Measurements from ENCODE around the gene CAMK2B.
"Not testable (repeated sequence)": the region's sequence is repeated elsewhere in the genome, so short reads cannot be mapped to it uniquely, and the experiment has no call there.

CAMK2B gene

DNA sequence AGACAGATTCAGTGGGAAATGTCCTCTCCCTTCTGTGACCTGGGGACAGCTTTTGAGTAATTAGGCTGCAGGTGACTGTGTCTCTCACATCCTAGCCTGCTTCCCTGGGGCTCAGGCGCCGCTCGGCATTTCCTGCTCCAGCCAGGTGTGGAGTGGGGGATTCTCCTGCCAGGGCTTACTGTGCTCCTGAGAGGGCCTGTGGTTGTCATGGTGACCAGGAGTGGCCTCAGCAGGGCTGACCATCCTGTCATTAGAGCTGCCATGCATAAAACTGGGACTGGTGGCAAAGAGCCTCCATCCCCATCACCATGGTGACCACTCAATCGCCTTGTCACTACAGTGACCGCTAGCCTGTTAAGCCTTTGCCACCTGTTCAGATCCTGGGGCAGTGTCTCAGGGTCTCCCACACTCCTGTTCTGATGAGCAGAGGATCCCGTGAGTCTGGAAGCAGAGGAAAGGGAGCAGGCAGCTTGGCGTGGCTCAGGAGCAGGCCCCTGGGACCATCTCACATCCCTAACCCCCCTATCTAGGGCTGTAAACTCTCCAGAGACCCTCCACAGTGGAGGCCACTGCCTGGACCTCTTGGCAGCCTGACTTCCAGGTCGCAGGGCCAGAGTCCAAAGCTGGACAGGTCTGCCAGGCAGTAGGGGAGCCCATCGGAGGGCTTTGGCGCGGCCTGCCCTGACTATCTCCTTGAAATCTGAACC lies 136.0 kb downstream of the CAMK2B start, which contains the start of gene GCK:
TSS of gene GCK (minus strand) at position 154 of the 707 bp plus-strand sequence. CDS start 486 bp downstream, outside the sequence.
- DNase-seq (ENCODE audit: low spot score) = no peak

DNA sequence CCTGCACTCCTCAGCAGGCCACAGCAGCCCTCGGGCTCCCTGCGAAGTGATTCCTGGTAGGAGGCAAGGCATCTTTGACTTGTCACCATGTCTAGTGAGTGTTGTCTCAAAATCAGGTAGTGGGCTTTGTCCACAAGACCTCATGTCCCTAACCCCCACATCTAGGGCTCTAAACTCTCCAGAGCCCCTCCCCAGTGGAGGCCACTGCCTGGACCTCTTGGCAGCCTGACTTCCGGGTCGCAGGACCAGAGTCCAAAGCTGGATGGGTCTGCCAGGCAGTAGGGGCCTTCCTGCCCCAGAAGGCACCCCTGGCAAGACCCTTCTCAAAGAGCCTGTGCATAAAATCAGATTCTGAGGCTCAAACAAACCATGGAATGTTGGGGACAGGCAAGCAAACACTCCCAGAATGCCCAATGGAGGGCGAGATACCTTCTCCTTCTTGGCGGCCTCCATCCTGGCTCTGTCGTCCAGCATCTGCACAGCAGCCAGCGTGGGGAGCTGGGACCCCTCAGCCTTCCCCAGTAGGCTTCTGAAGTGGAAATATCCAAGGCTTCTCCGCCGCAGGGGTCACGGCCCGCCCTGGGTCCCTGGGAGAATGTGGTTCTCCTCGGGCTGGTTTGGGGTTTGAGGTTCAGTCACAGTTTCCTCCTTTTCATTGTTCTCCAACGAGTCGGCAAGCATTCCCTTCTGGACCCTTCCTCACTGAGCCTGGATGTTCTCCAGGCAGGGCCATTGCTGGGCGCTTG lies 136.7 kb downstream of the CAMK2B start:
- no peak for DNase-seq (ENCODE audit: low spot score)

DNA sequence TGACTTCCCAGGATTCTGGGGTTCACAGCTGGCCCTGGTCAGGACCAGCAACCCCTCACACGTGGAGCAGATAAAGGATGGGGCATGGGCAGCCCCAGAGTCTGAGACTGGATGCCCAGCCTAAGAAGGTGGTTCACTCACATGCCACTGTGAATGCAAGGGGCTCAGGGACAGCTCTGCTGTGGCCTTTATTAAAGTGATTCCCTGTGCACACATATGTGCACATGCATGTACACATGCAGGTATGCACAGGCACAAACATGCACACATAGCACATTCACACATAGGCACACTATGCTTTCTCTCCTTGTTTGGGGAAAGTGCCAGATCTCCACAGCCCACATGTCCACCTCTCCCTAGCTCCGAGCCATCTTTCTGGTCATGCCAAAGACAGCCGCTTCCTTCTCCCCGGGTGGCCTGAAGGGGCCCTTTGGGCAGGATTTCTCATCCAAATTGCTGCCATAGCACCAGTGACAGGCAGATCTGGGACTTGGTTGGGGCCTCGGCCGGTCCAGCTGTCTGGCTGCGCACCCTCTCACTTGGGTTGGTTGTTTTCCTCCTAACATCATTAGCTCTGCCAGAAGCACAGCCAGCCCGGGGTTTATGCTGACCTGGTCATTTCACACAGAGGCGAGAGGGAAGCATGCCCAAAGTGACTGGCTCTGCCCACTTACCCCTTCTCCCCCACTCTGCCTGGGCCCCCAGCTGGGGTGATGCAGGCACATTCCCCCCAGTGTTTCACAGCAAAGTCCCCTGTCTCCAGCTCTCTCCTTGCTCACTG lies 137.6 kb downstream of the CAMK2B start:
- no peak for DNase-seq (ENCODE audit: low spot score)

DNA sequence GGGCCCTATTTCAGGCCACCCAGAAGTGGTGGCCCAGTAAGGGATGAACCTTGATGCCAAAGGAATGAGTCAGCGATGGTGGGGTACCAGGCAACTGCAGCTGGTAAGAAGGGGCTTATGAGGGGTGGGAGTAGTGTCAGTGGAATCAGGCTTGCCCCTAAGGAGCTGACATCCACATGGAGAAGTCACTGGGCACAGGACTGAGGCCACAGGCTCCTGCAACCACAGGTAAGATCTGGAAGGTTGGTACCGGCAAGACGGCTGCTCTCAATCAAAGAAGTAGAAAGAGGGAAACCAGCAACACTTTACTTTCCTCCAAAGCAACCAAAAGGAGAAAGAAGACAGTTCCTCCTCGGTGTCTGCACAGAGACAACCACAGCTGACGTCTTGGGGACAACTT lies 138.7 kb downstream of the CAMK2B start:
- DNase-seq (ENCODE audit: low spot score) = no peak

DNA sequence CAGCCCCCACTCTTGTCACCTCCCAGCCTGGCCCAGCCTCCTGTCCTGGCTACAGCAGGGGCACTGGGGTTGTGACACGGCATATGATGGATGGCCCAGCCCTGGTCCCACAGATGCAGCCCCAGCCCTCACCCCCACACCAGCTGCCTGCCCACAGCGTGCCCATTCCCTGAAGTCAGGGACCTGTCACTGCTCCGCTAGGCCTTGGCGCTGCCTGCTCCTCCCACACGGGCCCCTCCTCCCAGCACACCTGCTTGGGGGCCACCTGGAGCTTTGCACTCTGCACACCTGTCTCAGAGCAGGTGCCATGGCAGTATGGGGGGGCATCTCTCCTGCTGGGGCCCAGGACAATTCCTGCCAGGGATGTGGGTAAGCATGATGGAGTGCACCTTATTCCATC lies 139.7 kb downstream of the CAMK2B start:
- DNase-seq (ENCODE audit: low spot score) = no peak

DNA sequence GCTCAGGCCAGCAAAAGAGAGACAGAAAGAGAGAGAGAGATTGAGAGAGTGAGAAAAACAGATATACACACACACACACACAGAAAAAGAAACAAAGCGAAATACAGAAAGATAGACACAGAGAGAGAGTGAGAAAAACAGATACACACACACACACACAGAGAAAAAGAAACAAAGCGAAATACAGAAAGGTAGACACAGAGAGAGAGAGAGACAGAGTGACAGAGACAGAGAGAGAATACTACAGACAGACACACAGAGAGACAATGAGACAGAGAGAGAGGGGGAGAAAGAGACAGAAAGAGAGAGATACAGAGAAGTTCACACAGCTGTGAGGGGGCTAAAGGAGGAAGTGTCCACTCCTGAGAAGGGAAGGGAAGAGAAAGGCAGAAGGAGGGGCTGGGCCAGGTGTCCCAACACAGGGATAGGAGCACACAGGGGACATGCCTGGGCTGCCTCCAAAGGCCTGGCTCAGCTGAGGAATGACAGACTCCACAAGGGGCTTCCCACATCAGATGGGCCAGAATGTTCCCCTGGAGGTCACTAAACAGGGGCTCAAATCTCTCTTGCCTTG lies 140.4 kb downstream of the CAMK2B start:
- DNase-seq (ENCODE audit: low spot score) = no peak

DNA sequence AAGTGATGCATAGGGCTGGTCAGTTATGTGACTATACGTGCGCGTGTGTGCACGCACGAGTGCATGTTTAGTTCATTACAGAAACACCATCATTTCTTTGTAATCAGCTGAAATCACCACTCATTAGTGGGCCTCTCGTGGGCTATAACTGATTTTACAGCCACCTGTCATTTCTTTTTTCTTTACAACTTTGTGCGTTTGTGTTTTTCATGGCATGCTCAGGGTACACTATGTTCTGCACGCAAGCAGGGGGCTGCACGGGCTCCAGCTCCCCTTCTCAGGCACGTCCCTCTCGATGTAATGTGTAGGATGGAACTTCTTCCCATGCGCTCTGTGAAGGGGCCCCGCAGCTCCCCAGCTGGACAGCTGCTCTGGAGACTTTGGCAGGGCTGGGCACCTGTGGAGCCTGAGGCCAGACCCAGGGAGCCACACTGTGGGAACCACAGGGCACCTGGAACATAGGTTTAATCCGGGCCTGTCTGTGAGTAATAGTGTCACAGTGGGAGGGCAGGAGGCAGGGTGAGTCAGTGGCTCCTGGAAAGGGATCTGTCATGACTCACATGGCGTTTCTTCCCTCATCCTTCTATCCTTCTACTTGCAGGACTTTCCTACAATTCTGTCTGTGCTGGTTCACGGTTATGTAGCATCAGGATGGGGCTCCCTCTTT lies 141.1 kb downstream of the CAMK2B start:
- no peak for DNase-seq (ENCODE audit: low spot score)

DNA sequence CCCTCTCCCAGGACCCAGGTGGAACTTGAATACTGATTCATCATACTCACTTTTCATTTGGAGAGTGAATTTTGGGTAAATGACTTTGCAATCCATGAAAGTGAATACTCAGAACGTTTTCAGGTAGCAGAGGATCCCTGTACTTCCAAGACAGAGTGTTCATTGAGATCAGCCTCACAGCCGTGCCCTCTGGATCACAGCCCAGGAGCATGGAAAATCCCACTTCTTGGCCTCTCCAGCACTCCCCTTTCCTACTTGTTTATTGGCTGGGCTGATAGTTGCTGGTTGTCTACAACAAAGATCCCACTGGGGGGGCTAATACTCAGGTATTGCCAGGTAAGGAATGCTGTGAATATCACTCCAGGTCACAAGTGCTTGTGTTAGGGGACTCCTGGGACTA lies 142.0 kb downstream of the CAMK2B start:
- no peak for DNase-seq (ENCODE audit: low spot score)

DNA sequence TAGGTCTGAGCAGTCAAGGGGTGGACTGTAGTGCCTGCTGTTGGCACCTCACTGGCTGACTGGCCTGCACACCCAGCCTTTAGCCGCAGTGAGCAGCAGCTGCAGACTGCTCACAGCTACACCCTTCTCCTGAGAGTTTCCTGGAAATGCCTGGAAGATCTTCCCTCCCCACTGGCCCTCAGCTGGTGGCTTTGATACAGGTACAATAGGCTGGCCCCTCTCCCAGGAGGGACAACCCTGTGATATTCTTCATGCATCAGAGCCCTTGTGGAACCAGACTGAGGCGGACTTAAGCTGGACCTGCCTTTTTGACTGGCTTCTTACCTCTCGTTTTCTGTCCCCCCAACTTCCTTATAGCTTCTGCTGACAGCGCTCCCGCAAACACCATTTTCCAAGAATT lies 142.6 kb downstream of the CAMK2B start:
- DNase-seq (ENCODE audit: low spot score) = no peak

DNA sequence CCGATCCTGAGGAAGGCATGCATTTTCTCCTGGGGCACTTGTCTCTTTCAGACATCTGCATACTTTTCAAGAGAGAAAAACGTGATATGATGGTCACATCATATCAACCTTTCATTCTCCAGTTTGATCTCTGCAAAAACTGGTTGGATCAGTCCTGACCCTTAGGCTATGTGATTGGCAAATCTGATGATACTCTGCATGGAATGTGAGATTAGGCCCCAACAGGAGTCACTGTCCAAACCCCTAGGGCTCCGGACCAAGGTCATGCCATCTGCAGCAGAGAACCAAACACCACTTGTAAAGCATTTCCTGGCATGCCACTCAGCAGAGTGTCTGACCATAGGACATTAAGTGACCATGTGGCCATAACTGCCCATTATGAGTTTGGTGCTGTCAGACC lies 144.8 kb downstream of the CAMK2B start:
- no peak for DNase-seq (ENCODE audit: low spot score)

DNA sequence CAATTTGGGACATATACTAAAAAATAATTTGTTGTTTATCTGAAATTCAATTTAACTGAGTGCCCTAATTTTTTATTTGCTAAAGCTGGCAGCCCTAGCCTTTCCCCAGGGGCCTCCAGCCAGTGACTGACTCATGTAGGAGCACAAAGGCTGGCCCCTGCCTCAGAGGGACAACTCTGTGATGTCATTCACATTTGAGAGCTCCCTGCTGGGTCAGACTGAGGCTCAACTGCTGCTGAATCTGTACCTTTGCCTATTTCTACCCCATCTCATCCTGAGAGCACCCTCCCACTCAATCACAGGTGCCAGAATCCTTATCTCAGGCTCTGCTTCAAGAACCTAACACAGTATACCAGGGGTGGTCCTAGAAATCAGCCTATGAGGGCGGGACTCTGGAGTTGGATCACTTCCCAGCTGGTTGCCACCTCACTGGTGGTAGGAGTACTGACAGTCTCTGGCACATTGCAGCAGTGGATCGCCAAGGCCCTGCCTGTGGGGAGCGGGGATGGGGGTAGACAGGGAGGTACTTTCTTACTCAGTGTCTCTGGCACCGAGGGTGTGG lies 147.7 kb downstream of the CAMK2B start:
- DNase-seq (ENCODE audit: low spot score) = no peak

DNA sequence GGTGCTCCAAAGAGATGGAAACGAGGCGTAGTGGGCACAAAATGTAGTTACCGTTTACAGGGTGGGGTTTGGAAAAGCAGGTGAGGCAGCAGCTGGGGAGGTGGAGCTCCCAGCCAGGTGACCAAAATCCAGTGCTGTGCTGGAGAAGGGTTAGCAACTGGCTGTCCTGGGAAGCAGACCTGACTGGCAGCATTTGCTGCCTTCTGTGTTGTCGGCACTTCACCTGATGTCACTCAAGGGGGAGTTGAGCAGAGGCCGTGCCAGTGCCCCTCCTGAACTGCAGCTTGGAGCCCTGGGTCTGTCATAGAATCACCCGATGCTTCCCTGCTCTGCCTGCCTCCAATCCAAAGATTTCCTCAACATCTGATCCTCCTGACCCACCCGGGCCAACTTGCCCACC lies 148.9 kb downstream of the CAMK2B start:
- no peak for DNase-seq (ENCODE audit: low spot score)

DNA sequence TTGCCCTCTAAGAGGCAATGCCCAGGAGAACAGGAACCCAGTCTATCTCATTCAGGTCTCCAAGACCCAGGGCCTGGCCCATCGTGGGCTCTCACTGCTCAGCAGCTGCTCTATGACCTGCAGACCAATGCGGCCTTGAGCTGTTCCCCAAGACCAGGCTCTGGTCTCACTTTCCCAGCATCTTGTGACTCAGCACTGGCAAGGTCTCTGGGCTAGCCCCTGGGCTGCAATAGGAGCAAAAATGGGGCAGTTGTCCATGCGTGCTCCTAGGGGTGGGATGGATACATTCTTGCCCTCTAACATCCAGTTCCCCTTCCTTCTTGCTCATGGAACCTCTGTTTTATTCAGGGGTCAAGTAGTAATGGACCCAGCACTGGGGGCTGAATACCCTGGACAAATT lies 149.7 kb downstream of the CAMK2B start:
- no peak for DNase-seq (ENCODE audit: low spot score)

DNA sequence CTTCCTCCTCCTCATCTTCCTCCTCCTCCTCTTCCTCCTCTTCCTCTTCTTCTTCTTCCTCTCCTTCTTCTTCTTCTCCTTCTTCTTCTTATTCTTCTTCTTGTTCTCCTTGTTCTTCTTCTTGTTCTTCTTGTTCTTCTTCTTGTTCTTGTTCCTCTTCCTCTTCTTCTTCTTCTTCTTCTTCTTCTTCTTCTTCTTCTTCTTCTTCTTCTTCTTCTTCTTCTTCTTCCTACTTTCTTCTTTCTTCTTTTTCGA lies 150.8 kb downstream of the CAMK2B start:
- DNase-seq (ENCODE audit: low spot score) = not testable (repeated sequence)

DNA sequence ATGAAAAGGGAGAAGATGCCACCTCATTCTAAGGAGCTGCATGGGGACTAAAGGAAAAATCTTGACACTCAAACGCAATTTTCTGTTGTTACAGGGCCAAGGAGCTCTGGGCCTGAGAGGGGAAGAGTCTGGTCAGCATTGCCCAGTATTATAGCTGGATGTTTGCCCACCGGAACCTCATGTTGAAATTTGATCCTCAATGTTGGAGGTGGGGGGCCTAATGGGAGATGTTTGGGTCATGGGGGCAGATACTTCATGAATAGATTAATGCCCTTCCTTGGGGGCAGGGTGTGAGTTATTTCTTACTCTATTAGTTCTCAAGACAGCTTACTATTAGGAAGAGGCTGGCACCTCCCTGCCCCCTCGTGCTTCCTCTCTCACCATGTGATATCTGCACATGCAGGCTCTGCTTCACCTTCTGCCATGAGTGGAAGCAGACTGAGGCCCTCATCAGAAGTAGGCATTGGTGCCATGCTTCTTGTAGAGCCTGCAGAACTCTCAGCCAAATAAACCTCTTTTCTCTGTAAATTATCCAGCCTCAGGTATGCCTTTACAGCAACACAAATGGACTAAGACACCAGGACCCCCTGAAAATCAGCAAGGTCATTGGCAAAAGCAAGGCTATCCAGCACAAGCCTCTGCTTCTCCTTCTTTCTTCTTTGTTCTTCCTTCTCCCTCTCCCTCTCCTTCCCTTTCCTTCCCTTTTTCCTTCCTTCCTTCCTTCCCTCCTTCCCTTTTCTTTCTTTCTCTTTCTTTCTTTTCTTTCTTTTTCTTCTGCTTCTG lies 151.3 kb downstream of the CAMK2B start:
- no peak for DNase-seq (ENCODE audit: low spot score)

DNA sequence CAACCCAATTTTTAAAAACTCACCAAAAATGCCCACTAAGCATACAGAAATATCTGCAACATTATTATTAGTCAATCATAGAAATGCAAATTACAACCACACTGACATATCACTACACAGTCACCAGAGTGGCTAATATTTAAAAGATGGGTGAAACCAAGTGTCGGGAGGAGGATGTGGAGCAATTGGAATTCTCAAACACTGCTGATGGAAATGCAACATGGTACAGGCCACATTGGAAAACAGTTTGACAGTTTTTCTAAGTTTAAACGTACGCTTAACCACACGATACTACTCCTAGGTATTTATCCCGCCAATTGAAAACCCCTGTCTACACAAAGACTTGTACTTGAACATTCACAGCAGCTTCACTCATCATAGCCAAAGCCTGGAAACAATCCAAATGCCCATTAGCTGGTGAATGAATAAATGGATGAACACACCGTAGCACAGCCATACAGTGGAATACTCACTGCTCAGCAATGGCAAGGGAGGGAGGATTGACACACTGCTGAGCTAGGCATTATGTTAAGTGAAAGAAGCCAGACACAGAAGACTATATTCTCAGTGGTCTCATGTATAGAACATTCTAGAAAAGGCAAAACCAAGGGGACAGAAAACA lies 152.5 kb downstream of the CAMK2B start:
- no peak for DNase-seq (ENCODE audit: low spot score)

DNA sequence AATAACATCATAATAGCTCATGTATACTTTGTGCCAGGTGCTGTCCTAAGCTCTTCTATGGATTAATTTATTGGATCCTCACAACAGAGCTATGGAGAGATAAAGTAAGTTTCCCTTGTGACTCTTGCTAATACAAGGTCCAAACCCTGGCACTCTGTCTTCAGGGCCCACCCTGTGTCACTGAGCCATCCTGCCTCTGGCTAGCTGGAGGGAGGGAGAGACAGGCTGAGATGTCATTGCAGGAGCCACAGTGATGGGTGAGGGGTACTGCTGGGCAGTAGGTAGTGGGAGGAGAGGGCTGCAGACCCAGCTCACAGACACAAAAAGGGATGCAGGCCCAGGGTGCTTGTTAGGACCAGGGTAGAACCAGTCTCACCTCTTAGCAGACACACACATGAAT lies 153.0 kb downstream of the CAMK2B start:
- no peak for DNase-seq (ENCODE audit: low spot score)

DNA sequence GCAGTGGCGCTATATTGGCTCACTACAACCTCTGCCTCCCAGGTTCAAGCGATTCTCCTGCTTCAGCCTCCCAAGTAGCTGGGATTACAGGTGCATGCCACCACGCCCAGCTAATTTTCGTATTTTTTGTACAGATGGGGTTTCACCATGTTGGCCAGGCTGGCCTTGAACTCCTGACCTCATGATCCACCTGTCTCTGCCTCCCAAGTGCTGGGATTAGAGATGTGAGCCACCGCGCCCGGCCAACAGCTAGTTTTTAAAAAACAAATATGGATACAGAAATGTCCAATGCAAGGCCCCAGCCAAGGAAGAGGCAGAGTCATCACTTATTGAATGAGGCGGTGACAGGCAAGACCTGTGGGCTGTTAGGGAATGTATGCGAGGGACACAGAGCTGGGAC lies 153.5 kb downstream of the CAMK2B start:
- DNase-seq (ENCODE audit: low spot score) = not testable (repeated sequence)

DNA sequence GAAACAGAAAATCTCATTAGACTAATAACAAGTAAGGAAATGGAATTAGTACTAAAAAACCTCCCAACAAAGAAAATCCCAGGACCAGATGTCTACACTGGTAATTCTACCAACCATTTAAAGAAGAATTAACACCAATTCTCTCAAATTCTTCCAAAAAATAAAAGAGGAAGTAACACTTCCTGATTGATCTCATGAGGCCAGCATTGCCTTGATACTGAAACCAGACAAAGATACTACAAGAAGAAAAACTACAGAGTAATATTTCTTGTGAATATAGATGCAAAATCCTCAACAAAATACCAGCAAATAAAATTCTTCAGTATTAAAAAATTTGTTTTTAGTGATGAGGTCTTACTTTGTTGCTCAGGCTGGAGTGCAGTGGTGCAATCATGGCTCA lies 157.5 kb downstream of the CAMK2B start:
- no peak for DNase-seq (ENCODE audit: low spot score)

Data from hematopoietic multipotent progenitor cell treated with erythropoietin and hydrocortisone succinate and interleukin-3 and kit ligand, for 17 days (in vitro differentiated cells).